Renal pelvis (tissue), 4 donors: ENCODE measurements around the gene AANAT. TPM values are rescaled to one million over a fixed set of nuclear protein-coding genes. Genes with fewer than 3 reads are reported as not detected.
A peak's percentile ranks its signal among the peaks of the same experiment; 100 is the strongest.

Source experiments
- DNase-seq: peaks from one replicate; pipeline ENCODE4 v3.0.0-alpha.2; 2013
- polyA plus RNA-seq, 3 donors: library from polyadenylated mRNA; unstranded; fragments of 120-200 nt; gene quantifications; one replicate each; pipeline ENCODE4 v1.2.1, GENCODE V29; 2013; ENCODE audit not compliant: insufficient read length in 3 of 3

The AANAT gene
- polyA plus RNA-seq, 3 donors = 0.21 to 0.84 (median 0.35) TPM

DNA sequence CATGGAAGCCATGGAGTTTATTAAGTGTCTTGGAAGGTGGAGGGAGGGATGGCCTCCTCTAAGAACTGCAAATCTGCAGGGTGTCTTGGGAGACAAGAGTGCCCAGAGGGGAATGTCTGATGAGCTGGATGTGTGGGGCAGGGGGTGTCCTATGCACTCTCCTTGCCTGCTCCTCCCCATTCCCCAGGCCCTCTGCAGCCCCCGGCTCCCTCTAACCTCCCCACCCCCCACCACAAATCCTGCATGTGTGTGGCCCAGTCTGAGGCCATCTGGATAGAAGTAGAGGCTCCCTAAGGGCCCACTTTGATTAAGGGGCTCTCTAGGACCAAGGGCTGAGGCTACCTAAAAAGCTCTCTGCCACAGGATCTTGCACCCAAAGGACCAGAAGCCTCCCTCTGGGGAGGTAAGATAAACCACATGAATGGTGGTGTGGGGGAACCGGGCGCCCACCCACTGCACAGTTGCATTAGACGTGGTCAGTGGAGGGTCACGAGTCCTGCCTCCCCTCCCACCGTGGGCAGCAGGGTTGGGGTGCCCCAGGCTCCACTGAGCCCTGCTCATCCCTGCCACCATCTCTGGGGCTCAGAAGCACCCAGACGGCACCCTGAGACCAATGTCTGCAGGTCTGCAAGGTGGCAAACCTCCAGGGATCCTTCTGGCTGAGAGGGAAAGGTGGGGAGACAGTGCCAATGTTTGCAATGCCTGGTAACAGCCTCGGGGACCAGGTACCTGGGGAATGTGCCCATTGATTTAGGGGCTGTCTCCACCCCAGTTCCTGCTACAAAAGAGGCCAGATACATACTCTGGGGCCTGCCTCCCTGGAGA lies 618 bp downstream of the AANAT start:
- no peak for DNase-seq

DNA sequence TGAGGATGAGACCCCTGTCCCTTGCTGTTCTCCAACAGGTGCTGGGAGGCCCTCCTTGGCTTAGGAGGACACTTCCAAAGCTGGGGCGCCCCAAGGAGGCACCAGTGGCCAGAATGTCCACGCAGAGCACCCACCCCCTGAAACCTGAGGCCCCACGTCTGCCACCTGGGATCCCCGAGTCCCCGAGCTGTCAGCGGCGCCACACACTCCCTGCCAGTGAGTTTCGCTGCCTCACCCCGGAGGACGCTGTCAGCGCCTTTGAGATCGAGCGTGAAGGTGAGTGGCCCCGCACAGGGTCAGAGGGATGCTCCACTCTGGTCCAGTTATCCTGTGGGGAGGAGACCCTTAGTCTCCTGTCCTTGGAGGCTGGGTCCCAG lies 1.2 kb downstream of the AANAT start:
- DNase-seq = no peak

DNA sequence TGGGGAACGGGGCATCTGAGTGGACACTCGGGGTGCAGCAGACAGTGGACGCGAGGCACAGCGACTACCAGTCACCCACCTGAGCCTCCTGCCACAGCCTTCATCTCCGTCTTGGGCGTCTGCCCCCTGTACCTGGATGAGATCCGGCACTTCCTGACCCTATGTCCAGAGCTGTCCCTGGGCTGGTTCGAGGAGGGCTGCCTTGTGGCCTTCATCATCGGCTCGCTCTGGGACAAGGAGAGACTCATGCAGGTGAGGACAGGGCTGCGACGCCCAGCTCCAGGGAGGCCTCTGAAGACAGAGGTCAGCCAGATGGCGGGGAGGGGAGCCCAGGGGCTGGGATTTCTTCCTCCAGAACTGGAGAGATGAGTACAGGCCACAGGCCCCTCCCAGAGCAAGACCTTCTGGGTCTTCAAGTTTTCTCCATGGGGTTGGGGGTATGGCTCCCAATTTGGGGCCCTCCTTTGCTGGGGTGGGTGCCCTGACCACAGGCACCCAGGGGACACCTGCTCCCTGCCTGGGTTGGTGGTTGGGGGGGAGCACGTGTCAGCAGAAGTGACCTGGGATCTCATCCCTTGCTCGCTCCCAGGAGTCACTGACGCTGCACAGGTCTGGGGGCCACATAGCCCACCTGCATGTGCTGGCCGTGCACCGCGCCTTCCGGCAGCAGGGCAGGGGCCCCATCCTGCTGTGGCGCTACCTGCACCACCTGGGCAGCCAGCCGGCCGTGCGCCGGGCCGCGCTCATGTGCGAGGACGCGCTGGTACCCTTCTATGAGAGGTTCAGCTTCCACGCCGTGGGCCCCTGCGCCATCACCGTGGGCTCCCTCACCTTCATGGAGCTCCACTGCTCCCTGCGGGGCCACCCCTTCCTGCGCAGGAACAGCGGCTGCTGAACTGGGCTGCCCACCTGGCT lies 1.9 kb downstream of the AANAT start:
- DNase-seq = no peak

DNA sequence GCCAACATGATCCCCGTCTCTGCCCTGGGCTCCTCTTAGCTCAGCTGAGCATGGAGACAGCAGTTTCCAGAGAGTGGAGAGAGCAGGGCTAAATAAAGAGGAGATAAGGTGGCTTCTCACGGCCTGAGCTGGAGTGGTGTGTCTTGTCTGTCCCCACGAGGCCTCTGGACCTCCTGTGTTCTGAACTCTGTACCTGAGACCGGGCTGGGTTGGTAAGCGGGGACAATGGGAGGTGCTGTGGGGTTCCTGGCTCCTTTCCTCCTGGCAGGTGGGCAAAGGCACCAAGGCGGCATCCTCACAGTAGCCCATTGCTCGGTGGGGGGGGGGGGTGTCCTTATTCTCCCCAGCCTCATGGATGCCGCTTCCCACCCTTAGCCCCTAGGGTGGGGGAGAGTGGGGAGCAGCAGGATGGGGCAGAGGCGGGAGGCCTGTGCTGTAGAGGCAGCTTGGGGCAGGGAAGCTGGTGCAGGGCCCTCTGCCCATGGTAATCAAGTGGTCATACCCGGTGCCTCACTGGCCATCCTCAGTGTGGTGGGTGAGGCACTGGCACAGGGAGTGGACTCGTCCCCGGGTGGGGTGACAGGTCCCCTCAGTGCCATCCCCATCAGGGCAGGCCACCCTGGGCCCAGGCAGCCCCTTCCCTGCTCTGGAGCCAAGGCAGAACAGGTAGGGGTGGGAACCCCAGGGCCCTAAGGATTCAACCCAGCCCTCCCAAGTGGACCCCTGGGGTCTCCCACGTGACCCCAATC lies 2.8 kb downstream of the AANAT start:
- DNase-seq = no peak

DNA sequence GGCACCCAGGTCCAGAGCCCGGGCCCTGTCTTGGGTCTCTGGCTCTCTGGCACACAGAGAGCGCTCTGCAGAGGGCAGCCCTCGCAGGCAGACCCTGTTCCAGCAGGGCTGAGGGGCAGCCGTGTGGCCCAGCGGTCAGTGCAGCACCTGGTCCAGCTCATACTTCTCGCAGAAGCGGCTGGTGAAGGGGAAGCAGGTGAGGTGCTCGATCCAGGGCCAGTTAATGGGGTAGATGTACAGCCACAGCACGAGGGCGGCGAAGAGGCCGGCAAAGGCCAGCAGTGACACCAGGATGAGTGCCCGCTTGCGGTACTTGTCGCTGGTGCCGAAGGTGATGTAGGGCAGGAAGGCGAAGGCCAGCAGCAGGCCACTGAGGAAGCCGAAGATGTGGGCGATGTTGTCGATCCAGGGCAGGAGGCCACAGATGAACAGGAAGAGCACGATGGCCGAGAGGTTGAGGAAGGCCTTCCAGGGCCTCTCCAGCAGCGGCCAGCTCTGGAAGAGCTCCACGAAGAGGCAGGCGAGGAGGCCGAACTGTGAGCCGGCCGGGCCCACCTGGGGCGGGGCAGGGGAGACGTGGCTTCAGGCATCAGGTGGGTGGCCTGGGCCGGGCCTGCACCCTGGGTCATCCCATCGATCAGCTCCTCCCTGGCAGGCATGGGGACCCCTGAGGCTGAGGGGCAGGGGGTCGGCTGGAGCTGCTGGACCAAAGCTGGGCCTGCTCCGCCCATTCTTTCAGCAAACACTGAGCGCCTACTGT lies 4.3 kb downstream of the AANAT start:
- no peak for DNase-seq

GRCh38 chr17:76472258-76472645 lies 4.8 kb downstream of the AANAT start:
- DNase-seq = no peak

GRCh38 chr17:76472726-76473125 lies 5.3 kb downstream of the AANAT start:
- no peak for DNase-seq

DNA sequence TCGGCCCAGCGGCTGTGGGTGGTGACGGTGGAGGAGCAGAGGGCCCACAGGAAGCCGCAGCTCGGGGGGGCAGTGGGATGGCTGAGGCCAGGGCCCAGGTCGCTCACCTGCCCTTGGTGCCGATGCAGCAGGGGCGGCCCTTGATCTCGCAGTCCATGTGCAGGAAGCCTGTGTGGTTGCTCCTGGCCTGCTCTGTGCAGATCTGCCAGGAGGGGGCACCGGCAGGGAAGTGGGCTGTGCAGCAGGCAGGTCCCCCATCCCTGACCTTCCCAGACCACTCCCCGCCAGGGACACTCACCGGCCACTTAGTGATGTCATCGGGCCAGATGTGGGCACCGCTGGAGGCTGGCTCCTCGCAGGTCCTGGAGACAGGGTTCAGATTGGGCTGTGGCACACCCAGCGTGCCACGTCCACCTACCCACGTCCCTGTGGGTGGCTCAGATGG lies 6.2 kb downstream of the AANAT start:
- no peak for DNase-seq

GRCh38 chr17:76474238-76474637 lies 6.8 kb downstream of the AANAT start:
- DNase-seq = no peak

DNA sequence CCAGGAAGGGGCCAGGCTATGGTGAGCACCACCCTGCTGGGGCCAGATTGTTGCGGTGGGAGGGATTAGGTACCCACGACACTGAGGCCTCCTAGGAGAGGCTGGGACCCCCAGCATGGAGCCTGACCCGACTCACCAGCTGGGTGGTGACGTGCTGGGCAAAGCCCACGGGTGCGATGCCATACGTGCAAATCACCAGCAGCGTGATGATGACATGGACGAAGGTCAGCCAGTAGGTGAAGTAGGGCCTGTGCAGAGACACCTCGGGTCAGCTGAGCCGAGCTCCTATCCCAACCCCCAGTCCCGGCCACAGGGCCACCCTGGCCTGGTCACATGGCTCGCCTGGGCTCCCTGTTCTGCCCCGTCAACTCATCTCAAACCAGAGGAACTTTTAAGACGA lies 7.5 kb downstream of the AANAT start:
- no peak for DNase-seq

- DNase-seq = no peak
These were observed 7.9 kb downstream of the AANAT start for GRCh38 chr17:76475302-76475701.

DNA sequence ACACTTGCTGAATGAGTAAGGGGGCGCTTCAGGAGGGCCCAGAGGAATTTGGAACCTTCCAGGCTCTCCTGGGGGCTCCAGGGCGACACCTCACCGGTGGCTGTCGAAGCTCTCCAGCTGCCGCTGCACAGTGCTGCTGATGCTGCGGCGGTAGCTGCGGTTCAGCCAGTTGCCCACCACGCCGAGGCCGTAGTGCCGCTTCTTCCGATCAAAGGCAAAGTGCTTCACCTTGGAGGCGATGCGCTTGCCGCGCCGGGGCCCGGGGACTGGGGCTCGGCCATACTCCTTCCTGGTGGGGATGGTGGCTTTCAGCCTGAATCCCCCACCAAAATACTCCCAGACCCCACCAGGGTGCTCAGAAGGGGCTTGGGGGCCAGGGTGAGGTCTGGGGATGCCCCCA lies 9.3 kb downstream of the AANAT start:
- no peak for DNase-seq

DNA sequence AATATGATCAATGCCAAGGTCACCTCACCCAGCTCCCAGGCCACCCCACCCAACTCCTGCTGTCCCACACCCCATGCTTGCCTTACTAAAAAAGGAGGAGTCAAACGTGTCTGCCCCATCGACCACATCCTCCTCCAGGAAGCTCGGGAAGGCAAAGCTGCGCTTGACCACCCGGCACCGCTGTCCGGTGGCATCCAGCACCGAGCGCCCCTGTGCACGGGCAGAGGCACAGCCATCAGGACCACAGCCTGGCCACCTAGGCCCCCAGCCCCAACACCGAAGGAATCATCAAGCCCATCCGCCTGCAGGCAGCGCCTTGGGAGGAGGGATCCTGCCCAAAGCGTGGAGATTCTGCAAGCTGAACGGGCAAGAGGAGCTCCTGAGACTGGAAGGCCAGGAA lies 10.2 kb downstream of the AANAT start:
- DNase-seq = no peak

- no peak for DNase-seq
These were observed 10.7 kb downstream of the AANAT start for GRCh38 chr17:76478097-76478496.

DNA sequence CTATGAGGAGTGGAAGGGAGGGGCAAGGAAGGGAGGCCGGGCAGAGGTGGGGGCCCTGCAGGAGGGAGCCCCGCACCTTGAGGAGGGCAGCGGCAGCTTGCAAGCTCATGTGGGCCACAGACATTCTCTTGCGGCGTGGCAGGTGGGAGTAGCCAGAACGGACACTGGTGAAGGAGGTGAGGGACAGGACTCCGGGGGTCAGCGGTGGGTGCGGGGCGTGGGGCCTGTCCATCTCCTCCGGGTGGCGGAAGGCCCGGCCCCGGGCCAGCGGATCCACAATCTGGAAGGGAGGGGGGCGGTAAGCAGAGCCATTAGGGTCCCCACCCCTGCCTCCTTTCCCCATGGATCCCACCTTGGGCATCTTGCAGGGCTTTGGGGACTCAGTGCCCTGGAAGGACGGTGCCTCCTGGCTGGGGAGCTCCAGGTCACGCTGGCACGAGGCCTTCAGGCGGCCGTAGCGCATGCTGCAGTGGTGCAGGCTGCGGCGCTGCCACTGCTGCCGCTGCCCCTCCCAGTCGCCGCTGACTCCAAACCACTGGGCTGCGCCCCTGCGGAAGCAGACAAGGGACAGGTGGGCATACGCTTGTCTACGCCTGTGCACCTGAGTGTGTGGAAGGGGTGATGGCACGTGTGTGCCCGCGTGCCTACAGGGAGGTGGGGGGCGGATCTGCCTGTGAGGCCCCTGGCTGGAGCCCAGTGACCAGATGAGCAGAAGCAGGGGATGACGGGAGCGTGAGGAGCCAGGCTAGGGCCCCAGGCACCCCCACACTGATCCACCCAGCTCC lies 11.5 kb downstream of the AANAT start:
- DNase-seq = no peak

DNA sequence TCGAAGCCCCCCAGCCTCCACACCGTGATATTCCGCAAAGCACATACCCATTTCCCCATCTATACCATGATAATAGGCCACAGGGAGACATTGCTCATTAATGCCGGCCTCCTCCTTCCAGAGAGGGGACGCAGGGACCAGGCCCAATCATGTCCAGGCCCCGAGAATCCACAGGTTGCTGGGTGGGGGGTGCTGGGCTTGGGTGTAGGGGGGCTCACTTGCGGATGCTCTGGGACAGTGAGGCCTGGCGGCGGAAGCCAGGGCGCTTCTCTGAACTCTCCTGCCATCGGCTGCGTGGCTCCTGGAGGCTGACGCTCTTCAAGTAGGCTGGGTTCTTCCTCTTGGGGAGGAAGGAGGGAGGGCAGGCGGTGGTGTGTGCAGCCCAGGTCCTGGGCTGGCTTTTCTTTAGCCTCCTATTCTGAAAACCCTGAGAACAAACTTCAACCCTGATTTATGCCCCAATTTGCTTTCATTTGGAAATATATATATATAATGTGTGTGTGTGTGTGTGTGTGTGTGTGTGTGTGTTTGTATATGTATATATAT lies 12.2 kb downstream of the AANAT start:
- no peak for DNase-seq

GRCh38 chr17:76480632-76481031 lies 13.2 kb downstream of the AANAT start:
- peak; percentile 52 for DNase-seq

- no peak for DNase-seq
These were observed 13.8 kb downstream of the AANAT start for GRCh38 chr17:76481071-76481655.

- DNase-seq = no peak
These were observed 16.9 kb downstream of the AANAT start for GRCh38 chr17:76484228-76484725.

- no peak for DNase-seq
These were observed 18.2 kb downstream of the AANAT start for GRCh38 chr17:76485569-76485968.
